SW 1271 (cell line): ENCODE results near the gene JAM2.

Experiments used
- DNase-seq, 2 experiments: peaks; one replicate each; lab custom pipeline; 2025; lab: John Stamatoyannopoulos, UW

JAM2 gene

DNA sequence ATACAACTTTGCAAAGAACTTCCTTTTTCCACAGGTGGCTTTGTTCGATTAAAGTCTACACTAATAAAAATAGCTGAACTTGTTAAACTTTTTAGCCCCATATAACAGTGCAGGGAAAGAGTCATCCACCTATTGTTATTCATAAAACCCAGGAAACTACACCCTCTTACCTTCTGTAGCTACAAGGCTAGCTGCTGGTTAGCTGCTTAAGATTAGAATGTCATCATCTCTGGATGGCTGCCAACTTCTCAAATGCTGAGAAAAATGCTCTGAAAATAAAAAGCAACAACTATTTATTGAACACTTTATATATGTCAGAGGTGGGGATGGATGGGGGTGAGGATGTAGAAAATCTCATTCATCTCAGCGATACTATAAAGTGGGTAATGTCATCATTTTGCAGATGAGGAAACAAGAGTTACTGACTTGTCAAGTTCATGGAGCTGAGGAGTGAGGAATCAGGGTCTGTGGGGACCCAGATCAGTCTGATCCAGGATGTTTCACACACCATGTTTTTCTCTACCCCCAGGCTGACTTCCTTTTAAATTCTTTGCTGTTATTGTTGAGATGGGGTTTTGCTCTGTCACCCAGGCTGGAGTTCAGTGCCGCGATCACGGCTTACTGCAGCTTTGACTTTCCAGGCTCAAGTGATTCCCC, 78.6 kb downstream of the JAM2 start:
- DNase-seq: no peak

DNA sequence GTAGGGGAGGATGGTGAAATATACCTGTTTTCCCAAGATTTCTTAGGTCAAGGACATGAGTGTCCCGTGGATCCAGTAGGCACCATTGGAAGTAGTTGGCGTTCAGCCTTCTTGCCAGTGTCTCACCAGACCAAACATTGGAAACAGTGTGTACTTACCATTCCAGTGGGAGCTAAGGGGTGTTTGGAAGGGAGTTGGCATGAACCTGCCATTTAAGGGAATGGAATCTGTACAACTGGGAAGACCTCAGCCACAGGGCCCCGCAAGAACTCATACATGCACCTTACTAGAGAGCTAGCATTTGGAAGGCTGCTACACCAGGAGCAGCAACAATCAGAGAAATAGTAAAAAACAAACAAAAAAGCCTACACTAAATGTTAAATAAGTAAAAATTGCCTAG, 82.9 kb downstream of the JAM2 start:
- no peak for DNase-seq

DNA sequence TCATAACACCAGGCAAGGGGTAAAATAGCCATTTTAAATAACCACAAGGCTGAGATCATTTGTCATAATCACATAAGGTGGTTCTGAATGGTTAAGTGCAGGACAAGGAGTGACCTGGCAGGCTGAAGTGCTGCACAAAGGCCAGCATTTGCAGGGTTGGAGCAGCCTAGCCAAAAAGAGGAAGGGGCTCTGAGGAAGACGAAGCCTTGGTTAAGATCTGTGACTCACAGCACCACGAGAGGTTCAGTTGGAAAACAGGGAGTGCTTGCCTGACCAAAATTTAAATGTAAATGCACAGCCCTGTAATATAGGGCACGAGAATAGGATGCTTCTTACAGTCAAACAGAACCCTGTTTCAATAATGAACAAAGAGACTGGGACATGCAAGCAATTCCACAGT, 83.6 kb downstream of the JAM2 start:
- no peak for DNase-seq

DNA sequence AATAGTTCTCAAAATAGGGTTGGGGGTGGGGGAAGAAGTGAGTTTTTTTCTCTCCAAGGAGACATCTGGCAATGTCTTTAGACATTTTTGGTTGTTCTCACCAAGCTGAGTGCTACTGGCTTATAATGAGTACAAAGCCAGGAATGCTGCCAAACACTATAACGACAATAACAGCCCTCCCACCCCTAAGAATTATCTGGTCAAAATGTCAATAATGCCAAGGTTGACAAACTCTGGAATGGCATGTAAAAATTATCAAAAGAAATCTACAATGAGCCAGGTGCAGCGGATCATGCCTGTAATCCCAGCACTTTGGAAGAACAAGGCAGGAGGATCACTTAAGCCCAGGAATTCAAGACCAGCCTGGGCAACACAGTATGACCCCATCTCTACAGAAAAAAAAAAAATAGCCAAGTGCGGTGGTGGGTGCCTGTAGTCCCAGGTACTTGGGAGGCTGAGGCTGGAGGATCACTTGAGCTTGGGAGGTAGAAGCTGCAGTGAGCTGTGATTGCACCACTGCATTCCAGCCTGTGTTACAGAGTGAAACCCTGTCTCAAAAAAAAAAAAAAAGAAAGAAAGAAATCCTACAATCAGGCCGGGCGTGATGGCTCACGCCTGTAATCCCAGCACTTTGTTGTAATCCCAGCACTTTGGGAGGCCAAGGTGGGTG, 93.2 kb downstream of the JAM2 start:
- DNase-seq: no peak

DNA sequence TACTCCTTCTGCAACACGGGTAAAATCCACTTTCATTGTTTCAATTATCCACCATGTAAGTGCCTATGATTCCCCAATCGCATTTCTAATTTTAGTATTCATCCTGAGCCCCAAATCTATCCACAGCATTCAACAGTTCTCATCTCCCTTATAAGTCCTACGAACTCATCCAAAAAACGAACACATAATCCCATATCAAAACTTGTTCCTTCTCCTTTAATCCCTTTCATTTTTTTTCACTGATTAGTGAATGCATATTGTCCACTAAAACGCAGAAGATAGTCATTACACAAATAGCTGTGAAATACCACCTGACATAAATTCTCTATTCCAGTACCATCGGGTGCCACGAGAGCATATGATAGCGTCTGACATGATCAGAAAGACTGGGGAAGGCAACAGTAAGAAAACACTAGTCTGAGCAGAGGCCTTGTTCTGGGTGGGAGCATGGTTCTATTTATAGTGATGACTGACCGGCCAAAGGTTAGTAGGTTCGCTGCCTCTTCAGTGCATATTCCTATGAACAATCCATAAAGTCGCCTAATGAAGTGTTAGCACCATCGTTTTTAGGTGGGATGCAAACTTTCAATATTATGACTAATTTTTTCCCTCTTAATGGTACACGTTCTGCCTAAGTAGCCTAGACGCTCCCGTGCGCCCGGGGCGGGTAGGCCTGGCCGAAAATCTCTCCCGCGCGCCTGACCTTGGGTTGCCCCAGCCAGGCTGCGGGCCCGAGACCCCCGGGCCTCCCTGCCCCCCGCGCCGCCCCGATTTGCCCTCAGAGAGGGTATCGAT, 95.0 kb downstream of the JAM2 start:
- DNase-seq: peak in 1 of 2 experiments; percentile 5

DNA sequence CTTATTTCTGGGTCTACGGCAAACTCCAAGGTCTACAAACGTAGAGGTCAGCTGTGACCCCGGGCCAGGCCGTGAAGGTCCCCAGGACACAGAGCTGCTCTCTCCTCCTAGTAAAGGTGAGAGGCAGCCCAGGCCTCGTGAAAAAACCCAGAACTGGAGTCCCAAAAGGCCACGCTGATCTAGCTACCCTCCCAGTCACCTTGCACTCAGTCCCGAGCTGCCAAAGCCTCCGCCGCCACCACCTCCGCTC, 95.5 kb downstream of the JAM2 start:
- DNase-seq: no peak

DNA sequence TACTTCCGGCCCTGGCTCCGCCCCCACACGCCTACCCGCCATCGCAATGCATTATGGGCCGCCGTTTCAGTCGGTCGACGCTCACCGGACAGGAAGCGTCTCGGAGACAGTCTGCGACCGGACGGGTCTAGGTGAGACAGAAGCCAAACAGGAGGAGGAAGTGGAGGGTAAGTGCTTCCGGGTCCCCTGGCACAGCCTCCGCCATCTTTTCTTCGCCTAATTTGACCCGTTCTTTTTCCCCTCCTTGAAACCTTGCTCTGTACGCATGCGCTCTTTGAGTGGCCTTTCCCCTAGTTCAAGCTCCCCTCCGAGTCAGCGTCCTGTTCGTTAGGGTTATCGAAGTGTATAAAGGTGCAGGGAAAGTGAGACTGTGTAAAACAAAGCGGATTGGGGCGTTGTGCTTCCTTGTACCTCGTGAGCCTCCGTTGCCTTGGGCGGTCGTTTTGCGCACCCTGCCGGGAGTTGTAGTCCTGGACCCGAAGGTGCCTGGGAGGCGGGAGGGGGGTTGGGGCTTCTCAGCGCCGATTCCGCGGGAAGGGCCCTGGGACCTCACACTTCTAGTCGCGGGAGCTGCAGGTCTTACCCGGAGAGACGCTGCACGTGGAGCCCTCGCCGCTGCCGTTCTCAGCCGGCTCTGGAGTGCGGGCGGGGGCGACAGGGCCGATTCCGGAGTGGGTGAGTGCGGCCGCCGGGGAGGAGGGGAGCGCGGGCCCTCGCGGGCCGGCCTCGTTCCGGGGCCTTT, 96.0 kb downstream of the JAM2 start, which contains the start of the genes ATP5PF and GABPA:
TSS of gene ATP5PF (minus strand) at position 1 of the 742 bp plus-strand sequence. CDS start 5,110 bp downstream, outside the sequence.
TSS of gene GABPA (plus strand) at position 69 of the 742 bp plus-strand sequence. CDS start 6,627 bp downstream, outside the sequence.
- peak; percentile 87 to 94 for DNase-seq

DNA sequence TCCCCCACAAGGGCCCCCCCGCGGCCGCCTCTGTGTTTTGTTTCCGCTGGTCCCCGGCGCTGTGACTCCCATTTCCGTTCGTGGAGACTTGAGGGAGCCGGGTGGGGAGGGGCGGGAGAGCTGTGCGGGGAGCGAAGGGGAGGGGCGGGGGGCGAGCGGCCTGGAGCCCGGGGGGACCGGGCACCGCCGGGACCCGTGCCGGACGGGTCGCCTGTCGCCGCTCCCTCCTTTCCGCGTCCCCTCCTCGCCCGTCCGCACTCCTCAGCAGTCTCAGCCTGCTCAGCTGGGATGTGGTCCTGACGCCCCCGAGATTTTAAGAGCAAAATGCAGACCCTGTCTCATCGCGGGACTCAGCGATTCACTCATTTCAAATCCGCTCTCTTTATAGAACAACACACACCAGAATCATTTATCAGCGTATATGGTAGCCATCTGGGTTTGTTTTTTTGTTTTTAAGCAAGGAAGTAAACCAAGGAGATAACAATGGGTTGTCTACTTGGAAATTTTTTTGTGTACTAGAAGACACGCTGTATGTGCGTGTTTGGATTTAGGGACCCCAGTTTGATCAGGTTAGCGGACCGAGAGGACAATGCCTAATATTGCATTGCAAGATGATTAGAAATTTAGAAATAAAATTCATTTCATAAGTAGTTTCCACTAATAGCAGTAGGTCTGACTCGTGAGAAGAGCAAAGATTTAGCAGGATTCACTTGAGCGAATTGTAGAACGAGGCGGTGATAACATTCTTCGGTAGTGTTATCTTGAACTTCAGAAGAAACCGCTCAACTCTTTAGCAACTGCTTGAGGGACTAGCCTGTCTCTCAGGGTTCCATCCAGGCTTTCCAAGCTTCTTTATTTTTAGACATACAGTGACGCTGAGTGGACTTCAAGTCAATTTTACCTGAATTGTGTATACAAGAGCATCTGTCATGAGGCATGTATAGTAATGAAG, 96.9 kb downstream of the JAM2 start:
- DNase-seq: peak; percentile 17 to 69

DNA sequence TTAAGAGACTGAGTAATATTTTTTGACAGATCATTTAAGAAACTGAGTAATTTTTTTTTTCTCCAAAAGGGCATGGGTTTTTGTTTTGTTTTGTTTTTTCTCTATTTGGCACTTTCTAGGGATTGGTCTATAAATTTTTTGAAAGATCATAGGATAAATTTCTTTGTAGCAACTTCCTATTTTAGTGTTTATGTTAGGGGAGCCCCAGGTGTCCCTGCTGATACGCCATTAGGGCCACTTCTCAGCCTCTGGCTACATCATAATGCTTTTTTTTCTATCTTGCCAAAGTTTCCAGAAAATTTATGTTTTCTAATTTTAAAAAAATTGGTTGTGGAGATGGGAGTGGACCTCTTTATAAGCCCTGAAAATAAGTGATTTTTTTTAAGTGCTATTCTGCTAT, 98.4 kb downstream of the JAM2 start:
- no peak for DNase-seq

DNA sequence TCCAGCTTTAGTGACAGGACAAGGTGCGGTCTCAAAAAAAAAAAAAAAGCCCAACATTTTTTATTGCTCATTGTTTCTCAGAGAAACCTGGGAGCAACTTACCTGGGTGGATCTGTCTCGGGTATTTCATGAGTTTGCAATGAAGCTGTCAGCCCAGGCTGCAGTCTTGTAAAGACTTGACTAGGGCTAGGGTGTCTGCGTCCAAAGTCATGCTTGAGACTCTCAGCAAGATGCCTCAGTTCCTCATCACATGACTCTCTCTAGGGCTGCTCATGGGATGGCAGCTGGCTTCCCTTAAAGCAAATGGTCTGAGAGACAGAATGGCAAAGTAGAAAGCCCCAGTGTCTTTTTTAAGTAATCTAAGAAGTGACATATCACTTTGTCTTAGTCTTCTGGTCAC, 103.8 kb downstream of the JAM2 start:
- no peak for DNase-seq

DNA sequence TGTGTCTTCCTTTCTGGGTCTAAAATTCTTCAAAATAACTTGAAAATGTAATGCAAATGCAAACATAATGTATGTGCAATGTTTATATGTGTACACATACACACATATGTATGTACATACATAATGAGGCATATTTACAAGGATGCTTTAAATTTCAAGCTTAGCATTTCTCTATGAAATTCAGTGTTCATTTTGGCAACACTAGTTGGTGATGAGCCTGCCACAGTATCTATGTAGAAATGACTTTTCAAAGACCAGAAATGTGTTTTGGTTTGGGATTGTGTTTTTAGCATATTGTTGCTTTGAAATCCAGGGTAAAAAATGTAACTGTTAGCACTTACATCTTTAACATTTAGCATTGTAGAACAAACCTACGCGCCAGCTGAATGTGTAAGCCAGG, 105.8 kb downstream of the JAM2 start:
- DNase-seq: no peak

DNA sequence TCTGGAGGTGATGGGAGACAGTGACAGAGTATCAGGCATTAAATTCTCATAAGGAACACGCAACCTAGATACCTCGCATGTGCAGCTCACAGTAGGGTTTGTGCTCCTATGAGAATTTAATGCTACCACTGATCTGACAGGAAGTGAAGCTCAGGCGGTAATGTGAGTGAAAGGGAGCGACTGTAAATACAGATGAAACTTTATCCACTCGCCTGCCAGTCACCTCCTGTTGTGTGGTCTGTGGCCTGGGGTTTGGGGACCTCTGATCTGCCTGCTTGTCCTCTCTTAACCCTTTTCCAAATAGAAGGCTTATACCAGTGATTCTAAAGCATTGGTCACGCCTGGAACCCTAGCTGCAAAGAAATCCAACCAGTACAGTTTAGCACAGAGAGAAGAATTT, 111.0 kb downstream of the JAM2 start:
- no peak for DNase-seq

DNA sequence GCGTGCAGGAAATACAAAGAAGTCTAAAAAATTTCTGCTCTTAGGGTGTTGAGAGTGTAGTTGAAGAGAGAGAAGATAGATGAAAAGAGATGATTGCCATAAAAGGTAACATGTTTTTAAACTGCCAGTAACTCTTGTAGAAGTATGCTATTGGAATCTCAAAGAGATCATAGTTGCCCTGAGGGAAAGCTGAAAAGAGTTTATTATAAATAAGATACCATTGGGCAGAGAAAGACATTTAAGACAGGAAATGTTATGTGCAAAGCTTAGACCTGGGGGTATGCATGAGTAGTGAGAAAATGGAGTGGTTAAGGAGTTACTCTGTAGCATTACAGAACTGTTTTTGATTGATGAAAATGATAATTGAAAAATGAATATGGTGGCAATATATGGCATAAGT, 113.4 kb downstream of the JAM2 start:
- DNase-seq: no peak

DNA sequence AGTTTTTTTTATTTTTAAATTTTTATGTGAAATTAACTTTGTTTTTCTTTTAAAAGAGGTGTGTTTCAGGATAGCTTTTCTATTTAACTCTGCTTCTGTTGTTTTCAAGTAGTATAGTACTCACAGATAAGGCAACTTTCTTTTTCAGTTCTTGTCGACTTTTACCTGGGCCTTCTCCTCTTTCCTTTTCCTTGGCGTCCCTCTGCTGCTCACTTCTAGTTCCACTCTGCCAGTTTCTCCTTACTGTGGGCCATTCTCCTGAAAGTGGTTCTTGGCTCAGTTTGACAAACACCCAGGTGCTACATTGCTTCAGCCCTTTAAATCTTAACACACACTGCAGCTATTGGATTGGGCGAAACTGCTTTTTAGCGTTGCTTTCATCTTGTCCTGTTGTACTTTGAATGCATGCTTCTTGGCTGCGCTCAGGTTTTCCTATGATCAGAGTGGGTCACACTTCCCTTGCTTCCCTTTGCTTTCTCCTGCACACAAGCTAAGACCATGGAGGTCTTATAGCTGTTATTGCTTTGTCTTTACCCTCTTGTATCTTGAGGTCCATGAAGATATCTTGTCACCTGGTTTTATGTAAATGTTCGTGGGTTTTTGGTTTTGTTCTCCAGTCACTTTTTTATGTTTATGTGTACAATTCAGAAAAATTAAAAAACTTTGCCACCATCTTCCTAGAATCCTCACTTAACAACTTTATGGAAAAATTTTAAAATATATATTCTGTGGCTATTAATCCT, 117.3 kb downstream of the JAM2 start:
- no peak for DNase-seq

DNA sequence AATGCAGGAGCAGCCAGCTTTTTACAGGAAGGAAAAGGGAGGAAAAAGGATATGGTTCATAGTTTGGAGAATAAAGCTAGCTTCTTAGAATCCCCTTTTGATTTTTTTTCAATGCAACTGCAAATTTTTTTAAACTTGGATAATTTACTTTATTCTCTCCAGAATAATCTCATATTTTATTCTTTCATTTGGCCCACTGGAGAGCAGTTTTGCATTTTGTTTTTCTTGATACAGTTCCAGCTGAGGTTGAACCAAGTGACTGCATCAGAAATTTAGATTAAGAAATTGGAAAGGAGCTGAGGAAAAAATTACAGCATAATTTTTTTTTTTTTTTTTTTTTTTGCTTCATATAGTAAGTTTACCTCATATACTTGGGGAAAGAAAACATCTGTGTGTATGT, 118.5 kb downstream of the JAM2 start:
- no peak for DNase-seq

DNA sequence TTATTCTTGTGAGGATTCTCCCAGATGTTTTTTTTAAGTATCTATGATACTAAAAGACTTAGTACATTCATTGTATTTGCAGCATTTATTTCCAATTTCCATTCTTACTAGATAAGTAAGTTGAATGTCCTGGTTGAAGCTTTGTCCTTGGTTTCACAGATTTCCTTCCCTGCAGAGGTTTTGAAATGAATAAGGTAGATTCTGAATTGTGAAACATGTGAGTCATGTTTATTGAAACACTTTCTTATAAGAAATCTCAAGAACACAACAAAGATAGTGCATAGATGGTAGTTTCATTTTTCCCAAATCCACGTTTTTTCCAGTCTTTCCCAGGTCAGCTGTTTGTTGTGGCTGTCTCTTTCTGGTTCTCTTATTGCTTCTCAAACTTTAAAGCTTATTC, 120.5 kb downstream of the JAM2 start:
- no peak for DNase-seq

DNA sequence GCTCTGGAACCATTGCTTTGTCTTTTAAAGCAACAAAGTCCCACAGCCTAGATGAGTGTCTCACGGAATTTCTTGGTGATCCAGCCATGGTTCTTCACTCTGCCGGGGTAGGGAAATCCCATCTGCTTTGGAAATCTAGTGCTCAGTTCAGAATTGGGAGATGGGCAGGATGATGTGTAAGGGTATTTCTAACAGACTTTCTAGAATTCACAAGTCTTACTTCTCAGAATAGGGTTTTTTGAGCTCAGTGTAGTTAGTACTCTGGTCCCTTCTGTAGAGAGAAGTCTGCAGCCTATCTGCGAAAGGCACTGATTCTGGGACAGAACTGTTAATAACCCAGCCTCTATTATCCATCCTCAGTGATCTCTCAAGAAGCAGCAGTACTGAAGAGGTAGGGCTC, 121.0 kb downstream of the JAM2 start:
- no peak for DNase-seq

DNA sequence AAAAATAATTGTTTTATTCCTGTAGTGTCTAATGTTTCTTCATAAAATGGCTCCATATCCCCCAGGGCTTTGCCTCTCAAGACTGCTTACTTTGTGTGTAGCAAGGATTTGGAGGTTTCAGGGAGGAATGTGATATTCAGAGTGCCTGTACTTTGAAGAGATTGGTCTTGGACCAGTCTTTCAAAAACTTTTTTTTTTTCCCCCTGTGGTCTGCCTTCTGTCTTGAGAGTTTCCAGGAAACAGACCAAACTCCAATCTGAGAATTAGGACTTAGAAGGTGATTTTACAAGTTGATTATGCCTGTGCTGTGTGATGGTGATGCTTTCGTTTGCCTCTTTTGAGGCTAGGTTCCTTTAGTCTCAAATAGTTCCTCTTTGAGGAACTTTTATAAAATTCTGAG, 121.6 kb downstream of the JAM2 start:
- DNase-seq: no peak

DNA sequence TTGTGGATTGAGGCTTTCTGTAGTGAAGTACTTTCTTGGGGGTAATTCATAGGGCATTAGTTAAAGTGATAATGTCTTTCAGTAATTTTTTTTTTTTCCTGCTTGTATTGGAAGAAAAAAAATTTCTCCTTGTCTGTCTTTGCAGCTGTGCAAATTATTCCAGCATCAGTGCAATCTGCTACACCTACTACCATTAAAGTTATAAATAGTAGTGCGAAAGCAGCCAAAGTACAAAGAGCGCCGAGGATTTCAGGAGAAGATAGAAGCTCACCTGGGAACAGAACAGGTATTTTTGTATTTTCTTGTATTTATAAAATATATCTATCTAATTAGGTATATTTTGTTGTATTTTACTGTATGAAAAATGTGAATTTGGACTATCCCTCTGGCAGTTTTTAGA, 125.0 kb downstream of the JAM2 start:
- no peak for DNase-seq
